HFF-Myc (cell line): ENCODE measurements around the gene PLA2G4E.

ENCODE experiments used
- DNase-seq: peaks from one replicate; pipeline ENCODE4 v3.0.0-alpha.2; 2011; ENCODE audit warnings: low read depth; ENCODE audit errors: extremely low read depth
- H3K4me3 ChIP-seq: replicated peaks from 2 replicates; pipeline ENCODE4 v1.5.1; 2011; ENCODE audit warnings: low read depth, mild to moderate bottlenecking, control low read depth, low read length
- TF ChIP-seq, protein P1 (sequence below): IDR thresholded peaks from 2 replicates; pipeline ENCODE4 v1.5.1; 2012; ENCODE audit warnings: mild to moderate bottlenecking, low read depth, low read length, control low read depth; ENCODE audit errors: missing control alignments

Gene PLA2G4E

DNA sequence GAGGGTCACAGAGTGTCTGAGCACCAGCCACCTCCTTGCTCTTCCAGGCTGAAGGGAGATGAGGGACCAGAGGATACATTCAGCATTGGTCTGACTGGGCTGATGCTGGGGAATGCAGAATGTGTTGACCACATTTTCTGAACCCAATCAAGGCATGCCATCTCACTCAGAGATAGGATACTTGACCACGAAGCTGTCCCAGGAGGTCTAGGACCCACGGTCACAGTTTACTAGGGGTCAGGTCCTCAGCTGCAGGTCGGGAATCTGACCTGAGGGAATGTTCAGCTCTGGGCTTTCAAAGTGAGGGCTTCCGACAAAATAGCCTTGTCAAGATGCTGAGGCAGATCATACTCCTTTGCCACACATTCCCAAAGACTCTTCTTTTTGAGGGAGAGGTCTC lies 19.6 kb downstream of the PLA2G4E start:
- H3K4me3 ChIP-seq = no peak overlapping the region
- DNase-seq = no peak
- TF ChIP-seq, protein P1, sequence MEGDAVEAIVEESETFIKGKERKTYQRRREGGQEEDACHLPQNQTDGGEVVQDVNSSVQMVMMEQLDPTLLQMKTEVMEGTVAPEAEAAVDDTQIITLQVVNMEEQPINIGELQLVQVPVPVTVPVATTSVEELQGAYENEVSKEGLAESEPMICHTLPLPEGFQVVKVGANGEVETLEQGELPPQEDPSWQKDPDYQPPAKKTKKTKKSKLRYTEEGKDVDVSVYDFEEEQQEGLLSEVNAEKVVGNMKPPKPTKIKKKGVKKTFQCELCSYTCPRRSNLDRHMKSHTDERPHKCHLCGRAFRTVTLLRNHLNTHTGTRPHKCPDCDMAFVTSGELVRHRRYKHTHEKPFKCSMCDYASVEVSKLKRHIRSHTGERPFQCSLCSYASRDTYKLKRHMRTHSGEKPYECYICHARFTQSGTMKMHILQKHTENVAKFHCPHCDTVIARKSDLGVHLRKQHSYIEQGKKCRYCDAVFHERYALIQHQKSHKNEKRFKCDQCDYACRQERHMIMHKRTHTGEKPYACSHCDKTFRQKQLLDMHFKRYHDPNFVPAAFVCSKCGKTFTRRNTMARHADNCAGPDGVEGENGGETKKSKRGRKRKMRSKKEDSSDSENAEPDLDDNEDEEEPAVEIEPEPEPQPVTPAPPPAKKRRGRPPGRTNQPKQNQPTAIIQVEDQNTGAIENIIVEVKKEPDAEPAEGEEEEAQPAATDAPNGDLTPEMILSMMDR = no peak

DNA sequence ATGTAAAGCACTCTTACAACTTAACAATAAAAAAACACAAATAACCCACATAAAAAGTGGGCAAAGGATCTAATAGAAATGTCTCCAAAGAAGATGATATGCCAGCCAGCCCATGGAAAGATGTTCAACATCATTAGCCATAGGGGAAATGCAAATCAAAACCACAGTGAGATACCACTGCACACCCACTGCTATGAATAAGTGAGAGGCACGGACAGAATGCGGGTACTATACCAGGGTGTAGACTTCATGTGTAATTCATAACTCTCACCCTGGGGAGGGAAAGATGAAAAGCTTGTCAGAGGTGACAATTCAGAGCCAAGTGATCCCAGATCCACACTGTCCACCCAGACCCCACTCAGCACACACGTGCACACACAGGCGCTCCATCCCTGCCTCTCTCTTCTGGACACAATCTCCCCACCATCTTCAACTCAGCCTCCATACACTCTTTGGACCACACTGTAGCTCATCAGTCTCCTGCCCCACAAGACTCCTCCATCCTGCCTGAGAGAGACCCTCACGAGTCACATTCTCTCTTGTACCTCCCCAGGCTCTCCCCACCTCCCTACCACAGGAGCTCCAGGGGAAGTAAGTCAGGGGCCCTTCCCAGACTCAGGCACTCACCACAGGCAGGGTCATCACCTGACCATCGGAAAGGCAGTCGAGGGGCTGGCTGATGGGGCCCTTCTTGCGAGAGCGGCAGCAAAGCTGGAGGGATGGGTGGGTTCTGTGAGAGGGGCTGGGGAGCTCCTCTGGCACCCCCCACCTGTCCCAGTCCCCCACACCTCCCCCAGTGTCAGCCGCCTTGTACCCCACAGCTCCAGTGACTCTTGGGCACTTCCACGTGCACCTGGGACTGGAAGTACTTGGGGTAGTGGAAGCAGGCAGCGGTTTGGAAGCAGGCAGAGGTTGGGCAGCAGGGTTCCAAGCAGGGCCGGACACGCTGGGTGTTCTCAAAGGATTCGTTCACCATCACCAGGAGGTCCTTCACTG lies 21.3 kb downstream of the PLA2G4E start:
- TF ChIP-seq, protein P1 = no peak

DNA sequence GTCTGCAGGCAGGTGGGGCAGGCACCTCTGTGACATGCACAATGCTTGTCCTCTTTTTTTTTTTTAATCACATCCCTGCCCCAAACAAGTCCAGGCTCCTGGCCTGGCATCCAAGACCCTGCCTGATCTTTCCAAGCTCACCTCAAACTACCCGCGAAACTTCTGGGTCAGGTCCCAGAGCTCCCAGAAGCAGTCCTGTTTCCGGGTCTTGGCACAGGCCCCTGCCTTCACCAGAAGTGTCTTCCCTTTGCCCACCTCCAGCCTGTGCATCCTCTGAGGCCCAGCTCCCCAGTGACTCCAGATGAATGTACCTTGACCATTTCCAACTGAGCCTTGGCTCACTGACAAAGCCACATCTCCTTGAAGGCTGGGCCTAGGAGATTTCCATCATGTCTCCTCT lies 23.0 kb downstream of the PLA2G4E start:
- H3K4me3 ChIP-seq = no peak overlapping the region
- TF ChIP-seq, protein P1 = no peak
- no peak for DNase-seq

More for the DNA sequence above, 21.3 kb downstream of the PLA2G4E start:
- no peak for DNase-seq
- no peak overlapping the region for H3K4me3 ChIP-seq

DNA sequence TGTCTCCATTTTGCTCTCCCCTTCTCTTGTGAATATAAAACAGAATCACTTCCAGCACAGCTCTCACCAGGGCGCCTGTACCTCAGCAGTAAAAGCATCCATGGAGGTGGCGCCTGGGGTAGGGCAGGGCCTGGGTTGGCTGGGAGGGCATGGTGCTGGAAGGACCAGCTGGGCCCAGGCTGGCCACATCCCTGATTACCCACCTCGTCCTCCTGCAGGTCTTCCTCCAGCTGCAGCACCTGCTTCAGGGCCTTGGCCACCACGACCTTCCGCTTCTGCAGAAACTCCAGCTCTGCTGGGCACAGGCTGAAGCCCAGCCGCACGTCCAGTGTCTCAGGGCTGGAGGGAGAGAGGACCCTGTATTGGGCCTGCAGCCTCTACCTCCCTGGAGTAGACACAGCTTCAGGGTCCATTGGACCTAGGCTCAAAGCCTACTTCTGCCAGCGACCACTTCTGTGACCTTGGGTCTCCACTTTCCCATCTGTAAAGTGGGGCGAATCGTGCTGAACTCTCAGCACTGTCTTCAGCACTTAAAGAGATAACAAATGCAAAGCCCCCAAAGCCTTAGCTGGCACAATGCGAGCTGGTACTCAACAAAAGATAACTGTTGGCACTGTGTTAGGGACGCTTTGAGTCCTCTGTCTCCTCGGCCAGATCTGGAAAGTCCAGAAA lies 23.8 kb downstream of the PLA2G4E start:
- H3K4me3 ChIP-seq = no peak overlapping the region
- TF ChIP-seq, protein P1 = no peak
- DNase-seq = no peak

DNA sequence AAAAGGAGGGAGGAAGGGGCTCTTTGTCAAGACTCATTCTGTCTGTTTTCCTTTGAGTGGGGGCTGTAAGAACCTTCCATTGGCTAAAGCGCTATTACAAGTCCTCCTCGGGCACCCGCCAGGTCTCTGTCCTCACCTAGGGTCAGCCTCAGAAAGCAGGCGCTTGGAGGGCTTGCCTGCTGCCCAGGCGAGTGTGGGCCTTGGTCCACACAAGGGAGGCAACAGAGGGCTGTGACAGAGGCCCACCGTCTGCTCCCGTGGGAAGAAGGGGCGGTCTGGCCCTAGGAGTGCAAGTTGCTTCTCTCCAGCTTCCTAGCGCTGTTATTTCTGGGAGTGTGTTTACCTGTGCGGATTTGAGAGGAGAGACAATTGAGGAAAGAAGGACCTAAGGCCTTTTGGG lies 24.5 kb downstream of the PLA2G4E start:
- TF ChIP-seq, protein P1 = no peak
- no peak overlapping the region for H3K4me3 ChIP-seq
- no peak for DNase-seq

DNA sequence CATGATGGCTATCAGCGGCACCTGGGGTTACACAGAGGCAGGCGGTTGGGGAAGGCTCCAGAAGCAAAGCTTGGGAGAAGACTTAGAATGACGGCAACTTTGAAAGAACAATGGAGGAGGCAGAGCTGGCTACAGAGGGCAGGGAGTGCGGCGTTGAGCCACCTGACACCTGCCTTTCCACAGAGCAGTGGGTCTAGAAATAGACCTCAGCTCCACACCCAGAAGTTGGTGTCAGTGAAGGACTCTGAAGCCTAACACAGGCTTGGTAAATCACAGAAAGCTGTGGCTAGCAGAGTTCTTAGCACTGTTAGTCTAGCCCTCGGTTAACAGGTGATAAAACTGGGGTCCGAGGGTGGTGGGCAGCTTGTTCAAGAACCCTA lies 25.4 kb downstream of the PLA2G4E start:
- TF ChIP-seq, protein P1 = no peak
- no peak for DNase-seq

More for the DNA sequence above, 25.4 kb downstream of the PLA2G4E start:
- H3K4me3 ChIP-seq = no peak overlapping the region
